HL-60/S4 treated with phorbol 12-myristate 13-acetate at 8.2 ng/mL for 4 days and 3 days (cell line): ENCODE measurements around the gene SCN1A.
"Not testable (repeated sequence)": the region's sequence is repeated elsewhere in the genome, so short reads cannot be mapped to it uniquely, and the experiment has no call there.

ENCODE experiments used
- in situ Hi-C: fragments of 300-500 bp; cut with MboI; formaldehyde crosslinking; loops from 2 replicates; pipeline ENCODE4 v1.15.0; 2022; ENCODE audit warnings: low sequenced_read_pairs

The SCN1A gene

DNA sequence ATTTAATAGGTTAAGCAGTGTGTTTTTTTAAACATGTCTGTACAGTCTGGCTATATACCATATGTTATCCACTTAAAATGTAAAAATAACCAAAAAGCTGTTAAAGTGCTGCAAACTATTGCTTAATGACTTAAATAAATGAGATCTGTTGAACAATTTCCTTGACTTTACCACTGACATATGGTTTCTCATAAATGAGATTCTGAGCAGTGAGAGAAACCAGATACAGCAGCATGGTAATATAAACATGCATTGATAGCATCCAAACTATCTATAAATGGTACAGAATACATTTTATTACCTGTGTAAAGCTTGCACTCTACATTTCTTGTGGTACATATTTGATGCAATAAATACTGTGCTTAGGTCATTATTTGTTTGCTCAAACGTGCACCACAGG lies 138.0 kb downstream of the SCN1A start:
- in situ Hi-C loops: no loop called here

DNA sequence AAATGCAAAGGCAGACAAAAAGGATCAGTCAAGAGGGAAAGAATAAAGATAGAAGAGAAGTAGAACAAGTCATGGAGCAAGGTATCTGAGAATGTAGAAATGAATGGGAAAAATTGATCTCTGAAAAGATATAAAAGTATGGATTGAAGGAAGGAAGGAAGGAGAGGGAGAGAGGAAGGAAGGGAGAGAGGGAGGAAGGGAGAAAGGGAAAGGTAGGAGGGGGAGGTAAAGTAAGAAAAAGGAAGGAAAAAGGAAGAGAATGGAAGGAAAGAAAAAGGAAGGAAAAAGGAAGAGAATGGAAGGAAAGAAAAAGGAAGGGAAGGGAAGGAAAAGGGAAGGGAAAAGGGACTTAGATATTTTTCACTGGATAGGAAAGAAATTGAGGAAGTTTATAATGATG lies 142.7 kb downstream of the SCN1A start:
- in situ Hi-C loops: no loop called here

DNA sequence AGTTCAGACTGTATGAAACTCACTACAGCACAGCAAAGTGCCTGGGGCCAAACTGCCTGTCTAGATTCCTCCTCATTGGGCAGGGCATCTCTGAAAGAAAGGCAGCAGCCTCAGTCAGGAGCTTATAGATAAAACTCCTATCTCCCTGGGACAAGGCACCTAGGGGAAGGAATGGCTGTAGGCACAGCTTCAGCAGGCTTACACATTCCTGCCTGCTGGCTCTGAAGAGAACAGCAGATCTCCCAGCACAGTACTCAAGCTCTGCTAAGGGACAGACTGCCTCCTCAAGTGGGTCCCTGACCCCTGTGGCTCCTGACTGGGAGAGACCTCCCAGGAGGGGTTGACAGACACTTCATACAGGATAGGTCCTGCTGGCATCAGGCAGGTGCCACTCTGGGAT lies 155.7 kb downstream of the SCN1A start:
- in situ Hi-C loops: not testable (repeated sequence)

DNA sequence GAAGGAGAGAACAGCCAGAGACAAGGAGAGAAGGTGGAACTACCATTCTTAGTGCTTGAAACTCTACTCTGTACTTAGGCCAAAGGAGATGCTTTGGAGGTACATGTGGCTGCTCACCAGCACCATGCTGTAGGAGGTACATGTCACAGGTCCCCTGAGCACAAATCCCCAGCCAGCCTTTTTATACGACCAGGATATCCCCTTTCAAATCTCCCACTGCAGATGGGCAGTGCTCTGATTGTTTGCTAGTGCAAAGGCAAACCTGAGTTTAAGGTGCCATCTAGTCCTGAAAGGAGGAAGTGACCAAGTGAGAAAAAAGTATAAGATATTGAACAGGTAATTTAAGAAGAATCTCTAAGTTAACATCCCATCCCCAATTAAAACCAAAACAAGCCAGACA lies 157.2 kb downstream of the SCN1A start:
- in situ Hi-C loops: no loop called here

DNA sequence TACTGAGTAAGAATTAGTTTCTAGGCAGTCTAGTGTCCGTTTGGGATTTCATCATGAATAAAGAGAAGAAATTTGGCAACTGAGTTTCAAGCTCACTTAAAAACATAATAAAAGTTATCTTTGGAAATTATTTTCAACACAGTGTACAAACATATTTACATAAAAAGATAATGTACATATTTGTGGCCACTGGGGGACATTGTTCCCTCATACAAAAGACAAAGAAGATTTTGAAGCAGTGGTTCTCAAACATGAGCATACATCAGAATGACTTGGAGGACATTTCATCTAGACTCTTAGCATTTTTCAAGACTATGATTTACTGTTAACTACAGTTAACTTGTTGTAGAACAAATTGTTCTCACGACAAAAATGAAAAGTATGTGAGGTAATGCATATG lies 158.6 kb downstream of the SCN1A start:
- in situ Hi-C loops: no loop called here

DNA sequence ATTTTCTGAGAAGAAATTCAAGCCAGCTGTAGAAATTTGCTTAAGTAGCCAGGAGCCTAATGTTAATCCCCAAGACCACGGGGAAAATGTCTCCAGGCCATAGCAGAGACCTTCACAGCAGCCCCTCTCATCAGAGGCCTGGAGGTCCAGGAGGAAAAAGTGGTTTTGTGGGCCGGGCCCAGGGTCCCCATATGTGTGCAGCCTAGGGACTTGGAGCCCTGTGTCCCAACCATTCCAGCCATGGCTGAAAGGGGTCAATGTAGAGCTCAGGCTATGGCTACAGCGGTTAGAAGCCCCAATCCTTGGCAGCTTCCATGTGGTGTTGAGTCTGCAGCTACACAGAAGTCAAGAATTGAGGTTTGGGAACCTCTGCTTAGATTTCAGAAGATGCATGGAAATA lies 160.1 kb downstream of the SCN1A start:
- in situ Hi-C loops: no loop called here

DNA sequence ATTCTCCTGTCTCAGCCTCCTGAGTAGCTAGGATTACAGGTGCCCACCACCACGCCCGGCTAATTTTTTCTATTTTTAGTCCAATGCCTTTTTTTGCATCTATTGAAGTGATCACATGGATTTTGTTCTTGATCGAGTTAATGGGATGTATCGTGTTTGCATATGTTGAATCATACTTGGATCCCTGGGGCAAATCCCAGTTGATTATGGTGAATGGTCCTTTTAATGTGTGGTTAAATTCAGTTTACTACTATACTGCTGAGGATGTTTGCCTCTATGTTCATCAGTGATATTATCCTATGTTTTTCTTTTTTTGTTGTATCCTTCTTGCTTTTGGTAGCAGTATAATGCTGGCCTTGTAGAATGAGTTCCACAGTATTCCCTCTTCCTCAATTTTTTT lies 166.0 kb downstream of the SCN1A start:
- in situ Hi-C loops: no loop called here

DNA sequence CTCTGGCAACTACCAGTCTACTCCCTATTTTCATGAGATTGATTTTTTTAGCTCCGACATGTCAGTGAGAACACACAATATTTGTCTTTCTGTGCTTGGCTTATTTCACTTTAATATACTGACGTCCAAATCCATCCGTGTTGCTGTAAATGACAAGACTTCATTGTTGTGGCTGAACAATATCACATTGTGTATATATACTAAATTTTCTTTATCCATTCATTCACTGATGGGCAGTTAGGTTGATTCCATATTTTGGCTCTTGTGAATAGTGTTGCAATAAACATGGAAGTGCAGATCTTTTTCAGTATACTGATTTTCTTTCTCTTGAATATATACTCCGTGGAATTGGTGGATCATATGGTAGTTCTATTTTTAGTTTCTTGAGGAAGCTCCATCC lies 168.4 kb downstream of the SCN1A start:
- in situ Hi-C loops: no loop called here

DNA sequence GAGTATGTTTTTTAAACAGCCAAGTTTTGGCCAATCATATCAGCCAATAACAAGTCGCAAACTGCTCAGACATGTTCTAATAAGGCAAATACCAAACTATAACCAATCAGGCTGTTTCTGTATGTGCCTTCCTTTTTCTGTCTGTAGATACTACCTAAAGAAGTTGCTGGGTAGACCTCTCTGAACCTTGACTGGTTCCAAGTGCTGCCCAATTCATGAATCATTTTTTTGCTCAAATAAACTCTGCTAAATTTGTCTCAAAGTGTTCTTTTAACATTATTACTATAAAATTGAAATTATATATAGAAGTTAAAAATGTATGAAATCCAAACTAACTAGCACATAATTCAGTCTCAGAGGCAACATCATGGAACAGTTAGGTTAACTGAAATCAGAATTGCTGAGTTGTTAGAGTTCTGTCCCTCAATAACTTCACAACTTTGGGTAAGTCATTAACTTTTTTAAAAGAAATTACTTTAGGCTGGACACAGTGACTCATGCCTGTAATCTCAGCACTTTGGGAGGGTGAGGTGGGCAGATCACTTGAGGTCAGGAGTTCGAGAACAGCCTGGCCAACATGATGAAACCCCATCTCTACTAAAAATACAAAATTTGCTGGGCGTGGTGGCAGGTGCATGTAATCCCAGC lies 169.4 kb downstream of the SCN1A start:
- in situ Hi-C loops: no loop called here

DNA sequence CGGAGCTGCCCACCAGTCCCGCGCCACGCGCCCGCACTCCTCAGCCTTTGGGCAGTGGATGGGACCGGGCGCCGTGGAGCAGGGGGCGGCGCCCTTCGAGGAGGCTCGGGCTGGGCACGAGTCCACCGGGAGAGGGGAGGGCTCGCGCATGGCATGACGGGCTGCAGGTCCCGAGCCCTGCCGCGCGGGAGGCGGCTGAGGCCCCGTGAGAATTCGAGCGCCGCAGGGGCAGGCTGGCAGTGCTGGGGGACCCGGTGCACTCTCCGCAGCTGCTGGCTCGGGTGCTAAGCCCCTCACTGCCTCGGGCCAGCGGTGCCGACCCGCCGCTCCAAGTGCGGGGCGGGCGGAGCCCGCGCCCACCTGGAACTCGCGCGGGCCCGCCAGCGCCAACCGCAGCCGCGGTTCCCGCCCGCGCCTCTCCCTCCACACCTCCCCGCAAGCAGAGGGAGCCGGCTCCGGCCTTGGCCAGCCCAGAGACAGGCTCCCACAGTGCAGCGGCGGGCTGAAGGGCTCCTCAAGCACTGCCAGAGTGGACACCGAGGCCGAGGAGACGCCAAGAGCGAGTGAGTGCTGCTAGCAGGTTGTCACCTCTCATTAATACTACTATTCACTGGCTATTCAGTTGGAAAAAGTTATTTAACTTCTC lies 170.7 kb downstream of the SCN1A start:
- in situ Hi-C loops: no loop called here

DNA sequence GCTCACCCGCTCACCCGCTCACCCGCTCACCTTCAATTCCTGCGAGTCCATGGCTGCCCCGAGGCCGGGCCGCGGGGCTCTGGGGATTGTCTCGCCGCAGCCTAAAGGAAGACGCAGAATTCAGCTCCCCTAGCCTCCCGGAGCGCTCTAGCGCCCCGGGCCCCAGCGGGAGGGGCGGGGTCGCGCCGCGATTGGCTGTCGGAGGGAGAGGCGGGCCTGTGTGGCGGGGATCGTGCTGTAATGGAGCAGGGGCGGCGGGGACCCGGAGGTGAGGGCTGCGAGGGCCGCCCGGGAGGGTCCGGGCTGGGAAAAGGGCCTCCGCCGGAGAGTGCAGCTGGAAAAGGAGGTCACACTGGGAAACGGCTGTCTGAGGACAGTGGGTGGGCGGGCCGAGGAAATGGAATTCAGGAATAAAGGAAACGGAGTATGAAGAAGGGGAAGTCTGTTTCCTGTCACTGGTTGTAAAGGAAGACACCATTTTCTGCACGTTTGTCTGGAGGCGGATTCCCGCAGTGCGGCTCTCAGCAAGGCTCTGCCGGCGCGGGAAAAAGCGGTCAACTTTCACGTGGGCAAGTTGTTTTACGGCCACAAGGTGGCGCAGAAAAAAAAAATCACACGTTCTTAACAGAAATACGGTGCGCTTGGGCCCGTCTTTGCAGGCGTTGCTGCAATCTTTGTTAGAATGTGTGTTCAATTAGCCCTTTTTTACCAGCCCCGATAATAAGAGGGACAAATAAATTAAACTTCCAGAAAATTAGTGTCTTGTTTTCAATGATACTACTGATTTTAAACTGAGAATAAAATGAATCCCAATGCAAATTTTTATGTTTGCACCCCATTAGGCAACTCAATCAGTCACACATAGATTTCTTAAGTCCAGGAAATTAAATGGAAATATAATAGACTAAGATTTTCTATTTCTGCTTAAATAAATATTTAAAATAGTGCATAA lies 173.9 kb downstream of the SCN1A start, which contains the start of gene TTC21B:
Gene TTC21B, minus strand, starts transcription at position 122 of the 952 bp plus-strand sequence. Its CDS starts 71 bp downstream, at position 51.
- in situ Hi-C loops: no loop called here

DNA sequence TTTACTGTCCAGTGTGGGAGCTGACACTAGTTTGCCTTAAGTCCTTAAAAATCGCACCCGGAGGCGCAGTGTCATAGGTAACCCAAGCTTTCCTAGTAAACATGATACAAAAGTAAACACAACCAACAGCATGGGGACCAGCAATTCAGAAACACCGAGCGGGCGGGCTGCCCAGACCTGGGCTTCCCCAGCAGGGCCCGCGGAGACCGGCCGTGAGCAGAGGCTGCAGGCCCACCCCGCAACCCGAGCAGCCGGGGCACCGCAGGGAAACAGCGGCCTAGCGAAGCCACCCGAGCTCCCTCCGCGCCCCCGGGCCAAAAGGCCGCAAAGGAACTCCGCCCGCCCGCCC lies 174.5 kb downstream of the SCN1A start:
- in situ Hi-C loops: no loop called here

DNA sequence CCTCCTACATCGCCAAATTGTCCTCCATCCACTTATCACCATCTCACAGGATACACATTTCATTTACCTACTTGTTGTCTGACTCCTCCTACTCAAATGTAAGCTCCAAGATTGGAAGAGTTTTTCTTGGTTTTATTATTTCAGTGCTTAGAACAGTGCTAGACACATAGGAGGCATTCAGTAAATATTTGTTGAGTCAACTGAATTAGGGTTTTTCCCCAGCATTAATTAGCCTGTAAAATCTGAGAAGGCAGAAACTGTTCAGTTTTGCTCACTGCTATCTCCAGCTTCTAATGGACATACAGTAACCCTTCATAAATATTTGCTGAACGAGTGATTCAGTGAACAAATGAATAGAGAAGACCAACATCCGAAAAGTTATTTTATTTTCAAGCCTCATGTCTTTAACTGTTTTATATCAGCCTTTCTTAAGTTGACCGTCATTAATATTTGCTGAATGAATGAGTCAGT lies 175.0 kb downstream of the SCN1A start:
- in situ Hi-C loops: no loop called here

DNA sequence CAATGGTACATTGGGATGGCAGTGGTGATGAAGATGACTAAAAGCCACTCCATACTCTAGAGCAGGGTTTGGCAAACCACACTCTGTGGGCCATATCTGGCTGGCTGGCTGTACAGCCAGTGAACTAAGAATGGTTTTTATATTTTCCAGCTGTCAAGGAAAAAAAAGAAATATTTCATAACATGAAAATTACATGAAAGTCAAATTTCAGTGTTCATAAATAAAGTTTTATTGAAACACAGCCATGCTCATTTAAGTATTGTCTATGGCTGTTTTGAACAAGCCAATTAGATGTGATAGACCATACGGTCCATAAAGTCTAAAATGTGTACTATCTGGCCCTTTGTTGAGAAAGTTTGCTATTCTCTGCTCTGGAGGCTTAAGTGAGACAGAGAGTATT lies 175.7 kb downstream of the SCN1A start:
- in situ Hi-C loops: no loop called here

DNA sequence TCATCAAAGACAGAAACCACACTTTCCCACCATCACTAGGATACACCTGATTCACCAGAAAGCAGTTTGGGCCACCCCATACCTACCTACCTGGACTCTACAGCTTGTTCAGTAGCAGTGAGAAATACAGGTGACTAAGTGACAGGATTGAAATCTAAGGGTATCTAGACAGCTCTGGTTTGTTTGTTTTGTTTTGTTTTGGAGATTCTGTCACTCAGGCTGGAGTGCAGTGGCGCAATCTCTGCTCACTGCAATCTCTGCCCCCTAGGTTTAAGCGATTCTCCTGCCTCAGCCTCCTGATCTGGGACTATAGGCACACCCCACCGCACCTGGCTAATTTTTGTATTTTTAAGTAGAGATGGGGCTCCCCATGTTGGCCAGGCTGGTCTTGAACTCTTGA lies 177.4 kb downstream of the SCN1A start:
- in situ Hi-C loops: no loop called here

DNA sequence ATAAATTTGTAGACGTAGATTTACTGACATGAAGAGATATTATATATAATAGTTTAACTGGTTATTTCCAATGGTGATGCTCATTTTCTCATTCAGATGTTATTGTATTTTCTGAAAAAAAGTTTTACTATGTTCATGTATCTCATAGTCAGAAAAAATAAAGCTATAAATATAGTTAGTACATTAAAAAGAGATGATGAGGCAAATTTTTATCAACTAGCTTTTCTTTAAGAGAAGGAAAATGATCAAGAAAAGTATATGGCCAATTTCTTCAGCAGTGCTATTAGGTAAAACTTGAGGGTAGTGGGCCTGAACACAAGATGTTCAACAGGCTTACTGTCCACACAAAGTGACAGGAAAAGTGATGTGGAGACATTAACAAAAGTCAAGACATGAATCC lies 186.0 kb downstream of the SCN1A start:
- in situ Hi-C loops: no loop called here

DNA sequence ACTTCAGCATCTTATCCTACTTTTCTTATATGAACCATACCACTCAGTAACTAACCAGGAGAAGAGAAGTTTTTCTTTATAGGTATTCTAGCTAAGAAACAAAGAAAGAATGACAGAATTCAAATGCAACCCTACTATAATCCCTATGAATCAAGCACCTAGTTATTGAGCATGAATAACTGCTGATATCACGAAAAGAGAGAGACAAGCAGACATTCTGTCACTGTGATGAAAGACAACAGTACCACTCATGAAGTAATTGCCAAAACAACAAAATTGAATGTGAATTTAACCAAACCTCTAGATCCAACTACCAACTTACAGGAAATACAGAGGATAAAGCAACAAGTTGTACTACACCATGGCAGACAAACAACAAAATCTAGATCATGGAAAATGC lies 189.6 kb downstream of the SCN1A start:
- in situ Hi-C loops: no loop called here
